22Rv1 (cell line): ENCODE results near the gene CRY1.

Experiments
- CTCF ChIP-seq: fragments of 450-650 bp; IDR thresholded peaks from 2 replicates; pipeline ENCODE4 v1.5.1; 2017; ENCODE audit warnings: mild to moderate bottlenecking
- ZFX ChIP-seq: fragments of 450-650 bp; IDR thresholded peaks from 2 replicates; pipeline ENCODE4 v1.6.1; 2017; ENCODE audit warnings: antibody characterized with exemption, borderline replicate concordance

DNA sequence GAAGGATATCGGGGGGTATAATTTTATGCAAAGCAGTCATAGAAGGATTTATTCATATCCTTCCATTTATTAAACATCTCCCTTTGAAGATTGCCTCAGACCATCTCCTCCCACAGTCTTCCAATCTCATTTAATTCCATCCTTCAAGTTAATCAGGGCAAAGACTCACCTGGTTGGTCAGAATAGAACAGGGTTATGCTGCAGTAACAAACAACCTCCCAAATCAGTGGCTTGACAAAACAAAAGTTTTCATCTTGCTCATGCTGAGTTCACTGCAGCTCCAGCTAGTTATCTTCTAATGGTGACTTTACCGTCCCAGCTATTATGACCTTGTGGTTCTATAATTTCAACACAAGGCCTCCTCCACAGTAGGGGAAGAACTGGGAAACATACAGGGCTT lies 57.6 kb downstream of the CRY1 start:
- TF ChIP-seq CTCF (no peak), ZFX (no peak)
